ENCODE measurements around the gene TRIM43B.
"Not testable (repeated sequence)": the region's sequence is repeated elsewhere in the genome, so short reads cannot be mapped to it uniquely, and the experiment has no call there.

Gene TRIM43B
- 0 reads per million in 3 experiments for total RNA-seq

GRCh38 chr2:95484654-95485053 is at the start of gene TRIM43B:
Gene TRIM43B, minus strand, starts transcription at chr2:95484754. Its CDS starts 2,040 bp downstream, at chr2:95482714.
- DNase-seq, result not testable (repeated sequence)

GRCh38 chr2:95531254-95531771 is 46.8 kb upstream of the TRIM43B start:
- DNase-seq, result no peak

DNA sequence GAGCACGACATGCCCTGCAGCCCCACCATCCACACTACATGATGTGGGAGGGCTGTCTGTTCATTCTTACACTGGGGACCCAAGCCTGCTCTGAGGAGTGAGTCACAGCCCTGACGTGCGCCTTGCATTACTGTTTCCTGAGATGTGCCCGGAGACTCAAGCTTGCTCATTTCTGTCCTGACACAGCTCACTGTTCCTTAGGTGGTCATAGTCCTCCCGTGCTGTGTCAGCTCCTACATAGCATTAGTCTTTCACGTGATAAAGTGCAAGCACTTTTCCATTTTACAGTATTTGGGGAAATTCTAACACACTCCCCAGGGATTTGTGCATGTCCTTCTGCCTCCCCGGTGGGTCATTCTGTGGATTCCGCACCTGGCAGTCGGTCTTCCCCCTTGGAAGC is 46.2 kb upstream of the TRIM43B start:
- no peak for DNase-seq

GRCh38 chr2:95526360-95527341 is 42.1 kb upstream of the TRIM43B start:
- peak; percentile 14 for DNase-seq

DNA sequence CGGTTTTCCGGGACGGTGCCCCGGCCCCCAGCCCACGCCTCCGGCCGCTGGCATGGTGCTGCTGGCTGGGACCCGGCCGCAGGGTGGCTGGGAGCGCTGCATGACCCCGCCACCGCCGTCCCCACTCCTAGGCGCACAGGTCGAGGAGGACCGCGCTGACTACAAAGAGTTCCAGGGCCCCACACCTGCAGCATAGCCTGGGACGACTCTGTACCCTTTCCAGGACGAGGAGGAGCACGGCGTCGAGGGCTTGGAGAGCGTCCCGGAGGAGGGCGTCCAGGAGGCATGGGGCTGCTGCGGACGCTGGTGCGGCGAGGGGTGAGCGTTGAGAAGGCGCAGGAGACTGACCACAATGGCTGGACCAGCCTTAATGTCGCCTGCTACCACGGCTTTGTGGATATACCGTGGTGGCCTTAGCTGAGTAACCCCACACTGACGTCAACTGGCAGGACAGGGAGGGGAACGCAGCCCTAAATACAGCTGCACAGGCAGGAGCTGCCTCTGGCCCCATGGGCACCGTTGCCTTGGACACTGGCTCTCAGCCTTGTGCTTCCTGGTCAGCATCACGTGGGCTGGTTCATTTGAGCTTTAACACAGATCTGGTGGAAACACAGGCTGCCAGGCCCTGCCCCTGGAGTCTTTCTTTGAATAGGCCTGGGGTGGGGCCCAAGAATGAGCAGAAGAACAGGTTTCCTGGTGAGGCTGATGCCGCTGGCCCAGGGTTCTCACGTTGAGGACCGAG is 40.9 kb upstream of the TRIM43B start:
- DNase-seq, result no peak

GRCh38 chr2:95524195-95524594 is 39.6 kb upstream of the TRIM43B start:
- DNase-seq, result no peak

DNA sequence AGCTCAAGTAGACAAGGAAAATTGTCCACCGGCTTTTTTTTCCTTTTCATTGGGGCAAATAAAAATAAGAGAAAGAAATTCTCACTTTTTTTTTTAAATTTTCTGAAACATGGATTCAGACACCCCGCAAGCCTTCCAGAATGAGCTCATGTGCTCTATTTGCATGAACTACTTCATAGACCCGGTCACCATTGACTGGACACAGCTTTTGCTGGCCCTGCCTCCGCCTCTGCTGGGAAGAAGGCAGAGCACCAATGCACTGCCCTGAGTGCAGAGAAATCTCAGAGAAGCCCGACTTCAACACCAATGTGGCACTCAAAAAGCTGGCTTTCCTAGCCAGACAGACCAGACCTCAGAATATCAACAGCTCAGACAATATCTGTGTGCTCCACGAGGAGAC is 30.2 kb upstream of the TRIM43B start:
- no peak for DNase-seq

DNA sequence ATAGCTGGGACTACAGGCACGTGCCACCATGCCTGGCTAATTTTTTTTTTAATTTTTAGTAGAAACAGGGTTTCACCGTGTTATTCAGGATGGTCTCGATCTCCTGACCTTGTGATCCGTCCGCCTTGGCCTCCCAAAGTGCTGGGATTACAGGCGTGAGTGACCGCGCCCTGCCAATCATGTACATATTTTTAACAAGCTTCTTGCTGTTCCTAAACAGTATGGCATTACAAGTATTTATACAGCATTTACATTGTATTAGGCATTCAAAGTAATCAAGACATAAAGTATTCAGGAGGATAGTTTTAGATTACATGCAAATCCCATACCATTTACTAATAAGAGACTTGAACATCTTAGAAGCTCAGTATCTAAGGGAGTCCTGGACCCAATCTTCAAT is 29.7 kb upstream of the TRIM43B start:
- not testable (repeated sequence) for DNase-seq

- no peak for DNase-seq
Measured at GRCh38 chr2:95509408-95509807, 24.9 kb upstream of the TRIM43B start.

DNA sequence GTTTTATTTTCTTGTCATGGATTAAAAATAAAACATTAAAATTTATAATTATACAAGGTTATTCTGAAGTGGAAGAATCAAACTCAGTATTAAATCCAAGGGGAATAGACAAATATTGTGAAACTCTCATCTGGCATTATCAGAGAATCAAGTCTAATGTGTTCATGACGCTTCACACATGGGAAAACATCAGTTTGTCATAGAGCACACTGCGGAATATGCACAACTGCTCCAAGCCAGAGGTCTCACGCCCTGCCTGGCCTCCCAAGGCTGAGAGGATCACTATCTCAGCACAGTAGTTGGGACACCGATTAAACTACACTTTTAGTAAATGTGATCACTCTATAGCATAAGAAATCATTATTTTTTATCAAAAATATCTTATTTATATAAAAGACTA is 20.7 kb upstream of the TRIM43B start:
- DNase-seq, result no peak

DNA sequence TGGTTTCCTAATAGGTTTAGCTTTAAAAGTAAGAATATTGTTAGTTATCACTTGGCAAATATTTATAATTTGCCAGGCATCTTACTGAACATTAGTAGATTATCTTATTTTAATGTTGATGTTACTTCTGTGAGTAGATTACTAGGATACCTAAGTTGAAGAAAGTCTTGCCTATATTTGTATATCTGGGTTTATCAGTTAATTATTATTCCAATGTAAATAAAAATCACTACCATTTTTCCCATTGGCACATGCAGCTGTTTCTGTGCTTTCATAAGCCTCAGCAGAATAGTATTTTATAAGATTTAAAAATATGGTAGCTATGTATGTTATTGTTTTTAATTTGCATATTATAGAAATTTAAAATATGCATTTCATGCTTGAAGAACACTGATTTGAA is 16.3 kb upstream of the TRIM43B start:
- no peak for DNase-seq

- not testable (repeated sequence) for DNase-seq
Measured at GRCh38 chr2:95492076-95492475, 7.5 kb upstream of the TRIM43B start.

DNA sequence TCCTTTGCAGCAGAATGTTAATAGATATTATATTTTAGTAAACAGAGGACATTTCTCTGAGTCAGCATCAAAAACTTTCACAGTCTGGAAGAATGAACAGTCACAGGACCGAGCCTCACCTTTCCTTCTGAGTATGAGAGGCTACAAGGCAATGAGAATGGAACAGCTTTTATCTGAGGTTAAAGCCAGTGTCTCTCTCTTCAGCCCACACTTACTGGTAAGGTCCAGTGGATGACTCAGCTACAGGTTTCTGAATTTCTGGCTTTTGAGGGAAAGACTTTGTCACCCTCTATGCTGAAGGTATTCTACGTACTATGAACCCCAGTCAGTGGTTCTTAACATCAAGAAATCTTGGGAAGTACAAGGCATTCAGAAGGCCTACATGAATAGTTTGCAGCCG is 9.5 kb downstream of the TRIM43B start:
- not testable (repeated sequence) for DNase-seq

DNA sequence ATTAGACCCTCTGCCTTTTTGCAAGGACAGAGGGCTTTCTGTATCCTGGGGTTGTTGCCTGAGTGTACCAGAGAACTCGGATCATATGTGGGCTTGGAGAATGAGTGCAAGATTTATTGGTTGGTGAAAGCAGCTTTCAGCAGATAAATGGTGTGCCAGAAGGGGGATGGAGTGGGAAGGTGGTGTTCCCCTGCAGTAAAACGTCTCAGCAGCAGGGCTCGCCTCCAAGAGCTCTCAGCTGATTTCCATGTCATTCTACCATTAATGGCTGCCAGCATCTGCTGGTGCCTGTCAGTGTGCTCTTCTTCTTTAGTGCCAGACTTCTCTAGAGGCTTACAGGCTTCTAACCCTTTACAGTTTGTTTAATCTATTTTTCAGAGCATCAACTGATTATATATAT is 16.6 kb downstream of the TRIM43B start:
- not testable (repeated sequence) for DNase-seq

- DNase-seq, result not testable (repeated sequence)
Measured at GRCh38 chr2:95466572-95466971, 18.0 kb downstream of the TRIM43B start.

GRCh38 chr2:95463292-95463691 is 21.3 kb downstream of the TRIM43B start:
- not testable (repeated sequence) for DNase-seq

GRCh38 chr2:95445317-95445716 is 39.2 kb downstream of the TRIM43B start:
- DNase-seq, result not testable (repeated sequence)

GRCh38 chr2:95442474-95443099 is 42.0 kb downstream of the TRIM43B start:
- not testable (repeated sequence) for DNase-seq

GRCh38 chr2:95435872-95436209 is 48.7 kb downstream of the TRIM43B start:
- DNase-seq, result not testable (repeated sequence)

- not testable (repeated sequence) for DNase-seq
Measured at GRCh38 chr2:95435162-95435871, 49.2 kb downstream of the TRIM43B start.

DNA sequence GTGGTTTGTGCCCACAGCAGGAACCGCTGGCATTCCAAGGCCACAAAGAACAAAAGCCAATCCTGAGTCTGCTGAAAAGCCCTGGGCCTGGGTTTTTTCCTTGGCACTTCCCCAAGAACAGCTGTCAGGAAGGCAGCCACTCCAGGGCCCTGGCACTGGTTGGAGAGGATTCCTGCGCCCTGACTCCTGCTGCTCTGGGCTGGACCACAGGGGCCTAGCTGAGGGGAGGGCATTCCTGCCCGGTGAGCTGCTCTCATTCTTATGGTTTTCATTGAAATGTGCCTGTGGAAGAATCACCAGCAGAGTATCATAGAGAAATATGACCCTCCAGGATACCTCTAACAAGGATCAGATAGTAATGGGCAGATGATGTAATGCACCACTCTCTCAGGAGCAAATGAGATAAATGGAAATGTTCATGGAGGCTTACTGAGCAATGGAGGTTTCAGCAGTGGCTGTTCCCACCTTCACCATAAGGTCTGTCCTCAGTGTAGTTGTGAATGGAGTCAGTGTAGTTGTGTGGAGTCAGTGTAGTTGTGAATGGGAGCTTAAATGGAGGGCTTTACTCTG is 50.0 kb downstream of the TRIM43B start:
- not testable (repeated sequence) for DNase-seq

- DNase-seq, result not testable (repeated sequence)
Measured at GRCh38 chr2:95433973-95434372, 50.6 kb downstream of the TRIM43B start.
